Activated naive CD4-positive, alpha-beta T cell treated with anti-CD3 and anti-CD28 coated beads for 36 hours (primary cell): ENCODE data around the gene SPOCK2. TPM values are rescaled to one million over a fixed set of nuclear protein-coding genes. Genes with fewer than 3 reads are reported as not detected.

Experiments used
- CTCF ChIA-PET: fragments of 350-600 bp; sonication (Branson Sonifier 250); formaldehyde crosslinking; loops from one replicate; lab custom pipeline; 2021; ENCODE audit warnings: antibody characterized with exemption; lab: Charles Lee
- DNase-seq: peaks from one replicate; pipeline ENCODE4 v3.0.0-alpha.2; 2020
- H3K27ac Mint-ChIP-seq: one replicate; pipeline ENCODE4 v1.8.0; 2021; ENCODE audit warnings: mild to moderate bottlenecking, mixed read lengths
- H3K27me3 Mint-ChIP-seq: one replicate; pipeline ENCODE4 v1.8.0; 2021; ENCODE audit warnings: low read depth, mixed read lengths
- H3K36me3 Mint-ChIP-seq: one replicate; pipeline ENCODE4 v1.8.0; 2021; ENCODE audit warnings: low read depth, mixed read lengths
- H3K4me1 Mint-ChIP-seq: one replicate; pipeline ENCODE4 v1.8.0; 2021; ENCODE audit warnings: low read depth, mixed read lengths
- H3K4me3 Mint-ChIP-seq: one replicate; pipeline ENCODE4 v1.8.0; 2021; ENCODE audit warnings: mild to moderate bottlenecking, moderate library complexity, mixed read lengths
- H3K9me3 Mint-ChIP-seq: one replicate; pipeline ENCODE4 v1.8.0; 2021; ENCODE audit warnings: mixed read lengths
- intact Hi-C: fragments of 100-400 bp; cut with micrococcal nuclease; formaldehyde crosslinking; loops from one replicate; pipeline ENCODE4 v1.15.1; 2023
- total RNA-seq, 2 experiments: library from RNA; stranded (reverse); gene quantifications; one replicate each; pipeline ENCODE4 v1.2.3, GENCODE V29; 2021

SPOCK2 gene
- total RNA-seq, 2 experiments from 2014 or later = 205 to 208 TPM

DNA sequence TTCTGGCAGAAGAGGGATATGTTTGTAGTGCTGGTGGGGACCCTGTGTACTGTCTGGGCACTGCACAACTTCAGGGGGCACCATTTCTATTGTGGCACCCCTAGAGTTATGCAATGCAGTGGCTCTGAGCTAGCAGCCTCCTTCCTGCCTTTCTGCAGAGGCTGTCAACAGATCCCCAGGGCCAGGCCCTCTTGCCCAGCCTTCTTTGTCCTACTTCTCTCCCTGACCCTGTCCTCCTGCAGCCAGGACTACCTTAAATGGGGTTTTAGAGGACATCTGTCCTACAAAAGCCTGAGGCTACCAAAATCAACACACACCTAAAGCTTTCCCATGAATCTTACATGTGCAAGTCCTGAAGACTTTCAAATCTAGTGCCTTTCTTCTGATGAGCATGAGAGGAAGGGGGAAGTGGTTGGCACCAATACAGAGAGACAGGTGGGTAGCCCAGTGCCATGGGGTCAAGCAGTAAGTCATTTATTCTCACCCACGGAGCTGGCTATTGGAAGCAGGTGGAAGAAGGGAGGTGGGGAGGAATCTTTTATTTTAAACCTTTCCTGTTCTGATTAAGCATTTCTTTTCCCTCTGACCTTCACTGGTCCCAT is 2.4 kb downstream of the SPOCK2 start:
- Mint-ChIP-seq H3K4me1 (peaks cover 70% of the 10 kb centered on the region), H3K27me3 (no peaks in the 10 kb centered on the region), H3K27ac (peak overlapping the region; percentile 97), H3K4me3 (peak overlapping the region; percentile 87), H3K9me3 (no peaks in the 10 kb centered on the region), H3K36me3 (peaks cover 47% of the 10 kb centered on the region)
- DNase-seq = no peak
- CTCF ChIA-PET = interaction anchor here (1.0 to 1.8 kb wide), 5 partner anchors 33 to 251 kb away, joined by 5 to 7 read pairs (median 6); no protein-coding TSS in a partner anchor
- intact Hi-C loops = loop anchor here (5.0 to 10.0 kb wide), 2 partner anchors 36 to 1921 kb away; no protein-coding TSS in a partner anchor

DNA sequence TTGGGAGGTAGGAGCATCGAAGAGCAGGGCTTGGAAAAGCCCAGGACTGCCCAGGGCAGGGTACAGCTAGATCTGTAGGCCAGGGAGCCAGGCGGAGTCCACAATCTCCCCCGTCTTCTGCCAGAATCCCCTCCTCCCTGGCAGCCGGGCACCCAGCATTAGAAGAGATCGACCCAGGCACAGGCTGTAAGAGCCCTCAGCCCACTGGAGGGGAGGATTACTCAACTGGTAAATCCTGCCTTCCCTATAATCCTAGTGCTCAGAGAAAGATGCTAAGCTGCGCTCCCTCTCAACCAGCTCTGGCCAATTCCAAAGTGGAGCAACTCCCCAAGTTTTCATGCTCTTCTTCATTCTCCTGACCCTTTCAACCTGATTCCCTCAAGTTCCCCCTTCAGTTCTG is 3.2 kb downstream of the SPOCK2 start:
- no peak for DNase-seq
- intact Hi-C loops = loop anchor here (5.0 to 10.0 kb wide), 2 partner anchors 37 to 1920 kb away; no protein-coding TSS in a partner anchor
- Mint-ChIP-seq H3K36me3 (peaks cover 49% of the 10 kb centered on the region), H3K27ac (peak overlapping the region; percentile 92), H3K27me3 (no peaks in the 10 kb centered on the region), H3K4me3 (peak overlapping the region; percentile 87), H3K9me3 (no peaks in the 10 kb centered on the region), H3K4me1 (peaks cover 75% of the 10 kb centered on the region)
- CTCF ChIA-PET = interaction anchor here (1.0 to 1.8 kb wide), 7 partner anchors 29 to 252 kb away, joined by 3 to 7 read pairs (median 6); no protein-coding TSS in a partner anchor

GRCh38 chr10:72083790-72084459 is 4.4 kb downstream of the SPOCK2 start:
- H3K4me1 Mint-ChIP-seq = peaks cover 76% of the 10 kb centered on the region

DNA sequence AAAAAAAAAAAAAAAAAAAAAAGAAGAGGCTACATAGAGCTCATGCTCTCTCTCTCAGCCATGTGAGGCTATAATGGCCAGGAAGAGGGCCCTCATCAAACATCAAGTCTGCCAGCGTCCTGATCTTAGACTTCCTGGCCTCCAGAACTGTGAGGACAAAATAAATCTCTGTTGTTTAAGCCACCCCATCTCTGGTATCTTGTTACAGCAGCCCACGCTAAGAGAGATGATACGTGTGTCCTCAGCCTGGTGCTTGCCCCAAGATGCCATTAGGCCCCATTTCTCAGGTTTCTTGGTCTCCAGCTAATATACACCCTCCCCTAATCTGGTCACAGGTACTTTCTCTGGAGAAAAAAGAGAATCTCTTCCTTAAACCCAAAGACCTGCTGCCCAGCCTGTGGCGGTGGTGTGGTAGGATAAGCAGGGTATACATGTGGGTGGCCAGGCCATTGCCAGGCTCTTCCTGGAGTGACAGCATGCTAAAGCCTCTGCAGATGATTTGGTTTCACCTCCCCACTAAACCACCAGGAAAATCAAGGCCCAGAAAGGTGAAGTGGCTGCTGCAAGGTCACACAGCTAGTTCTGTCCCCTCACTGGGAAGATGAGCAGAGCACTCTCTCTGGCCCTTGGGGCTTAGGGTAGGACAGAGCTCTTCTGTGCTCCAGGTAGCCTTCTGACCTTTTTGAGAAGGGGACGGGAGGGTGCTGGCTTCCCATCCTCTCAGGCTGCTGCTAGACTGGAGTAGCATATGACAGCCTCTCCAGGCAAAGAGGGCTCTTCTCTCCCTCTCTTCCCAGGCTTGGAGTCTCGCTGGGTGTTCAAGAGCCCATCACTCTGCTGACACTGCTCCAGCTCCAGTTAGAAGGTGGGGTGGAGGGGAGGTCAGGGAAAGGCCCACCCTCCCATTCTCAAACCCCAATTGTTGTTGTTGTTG is 5.2 kb downstream of the SPOCK2 start:
- Mint-ChIP-seq H3K36me3 (peaks cover 51% of the 10 kb centered on the region), H3K4me3 (peak overlapping the region; percentile 87), H3K27me3 (no peaks in the 10 kb centered on the region), H3K9me3 (no peaks in the 10 kb centered on the region), H3K27ac (peak overlapping the region; percentile 92), H3K4me1 (peaks cover 81% of the 10 kb centered on the region)
- DNase-seq = no peak
- intact Hi-C loops = loop anchor here (10.0 kb wide), 1 partner anchor 1918 kb away; no protein-coding TSS in a partner anchor
- CTCF ChIA-PET = interaction anchor here (0.8 to 1.1 kb wide), 2 partner anchors 254 to 261 kb away, joined by 3 read pairs; no protein-coding TSS in a partner anchor

More at GRCh38 chr10:72083790-72084459, 4.4 kb downstream of the SPOCK2 start:
- Mint-ChIP-seq H3K27ac (peak overlapping the region; percentile 92), H3K27me3 (no peaks in the 10 kb centered on the region), H3K9me3 (no peaks in the 10 kb centered on the region), H3K4me3 (peak overlapping the region; percentile 87), H3K36me3 (peaks cover 49% of the 10 kb centered on the region)
- intact Hi-C loops = loop anchor here (1.0 to 10.0 kb wide), 3 partner anchors 134 to 1919 kb away; no protein-coding TSS in a partner anchor
- CTCF ChIA-PET = interaction anchor here (1.0 to 1.7 kb wide), 5 partner anchors 30 to 253 kb away, joined by 3 to 6 read pairs (median 4); no protein-coding TSS in a partner anchor
- peak; percentile 88 for DNase-seq

DNA sequence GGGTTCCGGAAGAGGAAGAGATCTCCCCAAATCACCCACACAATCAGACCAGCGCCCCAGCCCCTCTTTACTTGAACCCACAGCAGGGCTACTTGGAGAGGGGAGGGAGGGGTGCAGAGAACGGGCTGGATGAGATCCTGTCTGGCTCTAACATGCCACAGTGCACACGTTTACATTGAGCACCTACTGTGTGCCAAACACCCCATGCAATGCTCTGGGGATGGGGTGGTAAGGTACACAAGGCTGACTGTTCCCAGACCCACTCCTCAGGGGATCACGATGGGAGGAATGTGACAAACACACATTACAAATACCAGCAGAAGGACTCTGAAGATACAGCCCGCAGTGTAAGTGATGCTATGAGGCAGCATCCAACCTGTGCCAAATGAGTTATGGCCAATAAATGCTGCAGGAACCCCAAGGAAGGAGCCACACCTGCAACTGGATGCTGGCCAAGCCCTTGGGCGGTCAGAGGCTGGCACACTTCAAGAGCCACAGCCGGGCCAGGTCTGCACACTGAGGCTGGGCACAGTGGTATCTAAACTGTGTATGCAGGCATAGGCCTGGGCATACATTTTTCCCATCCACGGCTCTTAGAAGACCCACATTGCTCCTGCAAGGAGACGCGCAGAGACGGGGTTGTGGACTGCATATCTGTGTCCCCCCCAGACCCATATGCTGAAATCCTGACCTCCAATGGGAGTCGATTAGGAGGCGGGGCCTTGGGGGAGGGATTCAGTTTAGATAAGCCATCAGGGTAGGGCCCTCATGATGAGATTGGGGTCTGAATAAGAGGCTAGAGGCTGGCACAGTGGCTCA is 6.4 kb downstream of the SPOCK2 start:
- CTCF ChIA-PET = interaction anchor here (0.8 kb wide), 1 partner anchor 260 kb away, joined by 3 read pairs; no protein-coding TSS in a partner anchor
- peaks cover 91% of the 10 kb centered on the region for H3K4me1 Mint-ChIP-seq
- DNase-seq = peak; percentile 3
- H3K36me3 Mint-ChIP-seq = peaks cover 52% of the 10 kb centered on the region
- peak overlapping the region; percentile 35 for H3K4me3 Mint-ChIP-seq
- intact Hi-C loops = loop anchor here (10.0 kb wide), 1 partner anchor 1917 kb away; no protein-coding TSS in a partner anchor
- no peaks in the 10 kb centered on the region for H3K9me3 Mint-ChIP-seq
- peak overlapping the region; percentile 92 for H3K27ac Mint-ChIP-seq
- no peaks in the 10 kb centered on the region for H3K27me3 Mint-ChIP-seq

DNA sequence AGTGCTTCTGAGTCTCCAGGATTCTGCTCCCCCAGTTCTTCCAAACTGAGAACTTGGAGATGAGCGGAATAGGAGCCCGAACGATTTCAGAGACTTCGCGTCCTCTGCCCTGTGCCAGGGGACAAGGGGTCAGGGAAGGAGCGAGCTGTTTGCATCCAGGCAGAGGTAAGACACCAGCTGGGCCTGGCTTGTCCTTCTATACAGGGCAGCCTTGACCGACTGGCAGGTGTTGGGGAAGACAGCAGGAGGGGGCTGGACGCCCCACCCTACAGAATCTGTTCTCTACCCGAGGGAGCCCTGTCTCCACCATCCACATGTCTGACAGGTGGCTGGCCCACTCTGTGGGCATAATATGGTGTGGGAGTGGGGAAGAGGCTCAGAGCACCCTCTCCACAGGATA is 7.1 kb downstream of the SPOCK2 start:
- no peaks in the 10 kb centered on the region for H3K27me3 Mint-ChIP-seq
- no peaks in the 10 kb centered on the region for H3K9me3 Mint-ChIP-seq
- peak overlapping the region; percentile 88 for H3K27ac Mint-ChIP-seq
- H3K36me3 Mint-ChIP-seq = peaks cover 44% of the 10 kb centered on the region
- CTCF ChIA-PET = no interaction called here
- no peak overlapping the region for H3K4me3 Mint-ChIP-seq
- H3K4me1 Mint-ChIP-seq = peaks cover 93% of the 10 kb centered on the region
- intact Hi-C loops = loop anchor here (10.0 kb wide), 1 partner anchor 1916 kb away; no protein-coding TSS in a partner anchor
- DNase-seq = no peak

DNA sequence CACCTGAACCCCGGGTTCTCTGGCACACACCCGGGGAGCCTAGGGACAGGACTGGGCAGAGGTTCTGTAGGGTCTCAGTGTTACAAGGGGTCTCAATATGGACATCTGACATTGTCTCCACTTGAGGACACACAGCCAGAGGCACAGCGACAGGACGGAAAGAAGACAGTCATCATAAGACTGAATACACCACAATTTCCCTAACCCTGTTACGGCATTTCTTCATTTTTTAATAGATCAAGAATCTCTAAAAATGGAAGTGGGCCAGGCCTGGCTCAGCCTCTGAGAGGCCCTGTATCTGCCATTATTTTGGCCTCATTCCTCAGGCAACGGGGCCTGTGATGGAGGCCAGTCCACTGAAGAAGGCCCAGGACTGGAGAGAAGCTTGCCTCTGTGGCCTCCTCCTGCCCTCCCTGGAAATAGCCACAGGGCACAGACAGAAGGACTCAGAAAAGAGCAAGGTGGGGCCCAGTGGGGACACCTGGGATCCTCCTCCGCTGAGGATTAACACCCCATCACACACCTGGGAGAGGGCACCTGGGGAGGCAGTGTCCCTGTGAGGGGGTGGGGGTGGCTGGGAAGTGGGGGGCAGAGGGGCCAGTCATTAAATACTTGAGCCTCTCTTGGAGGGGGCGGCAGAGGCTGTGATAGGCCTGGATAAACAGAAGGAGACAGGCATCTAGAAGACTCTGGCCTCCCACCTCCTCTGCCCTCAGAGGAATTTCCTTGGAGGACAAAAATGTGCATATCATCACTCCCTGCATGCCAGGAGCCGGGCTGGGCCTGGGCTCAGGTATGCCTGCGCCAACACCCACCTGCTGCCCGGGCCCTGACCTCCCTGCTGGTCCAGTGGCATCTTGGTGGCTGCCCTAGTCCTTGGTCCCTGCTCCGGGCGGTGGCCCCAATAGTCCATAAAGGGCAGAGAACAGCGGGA is 8.0 kb downstream of the SPOCK2 start:
- intact Hi-C loops = loop anchor here (10.0 kb wide), 1 partner anchor 1916 kb away; no protein-coding TSS in a partner anchor
- H3K9me3 Mint-ChIP-seq = no peaks in the 10 kb centered on the region
- H3K36me3 Mint-ChIP-seq = peaks cover 39% of the 10 kb centered on the region
- DNase-seq = peak; percentile 17
- H3K4me1 Mint-ChIP-seq = peaks cover 93% of the 10 kb centered on the region
- CTCF ChIA-PET = interaction anchor here (1.0 to 2.1 kb wide), 3 partner anchors 32 to 257 kb away, joined by 5 to 8 read pairs (median 6); no protein-coding TSS in a partner anchor
- peak overlapping the region; percentile 88 for H3K27ac Mint-ChIP-seq
- H3K4me3 Mint-ChIP-seq = no peak overlapping the region
- no peaks in the 10 kb centered on the region for H3K27me3 Mint-ChIP-seq

GRCh38 chr10:72079356-72079755 is 9.0 kb downstream of the SPOCK2 start:
- CTCF ChIA-PET = interaction anchor here (1.0 to 2.1 kb wide), 6 partner anchors 9 to 258 kb away, joined by 3 to 8 read pairs (median 4); partner anchors contain the start of genes ANAPC16, ASCC1 and SPOCK2
- intact Hi-C loops = no loop called here
- peak; percentile 61 for DNase-seq
- H3K4me1 Mint-ChIP-seq = peaks cover 92% of the 10 kb centered on the region
- no peaks in the 10 kb centered on the region for H3K27me3 Mint-ChIP-seq
- peaks cover 35% of the 10 kb centered on the region for H3K36me3 Mint-ChIP-seq
- no peak overlapping the region for H3K4me3 Mint-ChIP-seq
- peak overlapping the region; percentile 88 for H3K27ac Mint-ChIP-seq
- no peaks in the 10 kb centered on the region for H3K9me3 Mint-ChIP-seq

DNA sequence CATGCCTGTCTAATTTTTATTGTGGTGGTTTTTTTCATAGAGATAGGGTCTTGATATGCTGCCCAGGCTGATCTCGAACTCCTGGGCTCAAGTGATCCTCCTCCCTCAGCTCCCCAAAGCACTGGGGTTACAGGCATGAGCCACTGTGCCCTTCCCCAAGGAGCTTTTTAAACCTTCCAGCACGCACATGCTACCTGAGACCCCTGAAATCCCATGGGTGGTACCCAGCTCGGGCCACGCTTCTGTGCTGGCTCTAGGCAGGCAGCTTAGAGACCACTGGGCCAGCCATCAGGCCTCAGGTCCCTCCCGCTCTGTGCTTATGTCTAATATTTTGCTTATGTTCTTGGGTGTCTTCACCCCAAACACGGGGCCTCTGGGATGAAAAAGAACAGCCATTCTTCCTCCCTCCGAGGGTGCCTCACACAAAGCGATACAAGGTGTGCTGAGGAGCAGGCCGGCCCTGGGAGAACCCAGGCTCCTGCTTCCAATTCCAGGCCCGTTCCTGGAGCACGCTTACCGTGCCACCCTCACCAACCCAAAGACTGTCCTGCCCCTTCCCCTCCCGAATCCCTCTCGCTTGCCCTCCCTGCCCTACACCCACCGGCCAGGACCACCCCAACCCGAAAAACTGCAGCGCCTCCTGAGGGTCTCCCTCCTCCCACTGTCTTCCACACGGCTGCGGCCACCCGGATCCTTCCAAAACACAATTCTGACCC is 10.9 kb downstream of the SPOCK2 start:
- Mint-ChIP-seq H3K4me3 (peak overlapping the region; percentile 11), H3K27me3 (no peaks in the 10 kb centered on the region), H3K36me3 (peaks cover 32% of the 10 kb centered on the region), H3K4me1 (peaks cover 88% of the 10 kb centered on the region), H3K27ac (peak overlapping the region; percentile 82), H3K9me3 (no peaks in the 10 kb centered on the region)
- CTCF ChIA-PET = interaction anchor here (1.2 to 3.2 kb wide), 3 partner anchors 28 to 145 kb away, joined by 3 to 12 read pairs (median 4); no protein-coding TSS in a partner anchor
- no peak for DNase-seq
- intact Hi-C loops = no loop called here
